BJ (cell line): ENCODE results near the gene LTBP4. TPM values are rescaled to one million over a fixed set of nuclear protein-coding genes. Genes with fewer than 3 reads are reported as not detected.

Experiments used
- CTCF ChIA-PET: fragments of 350-600 bp; formaldehyde crosslinking; extraction: SDS; loops from one replicate; lab custom pipeline; 2021; ENCODE audit warnings: antibody characterized with exemption, inconsistent platforms; lab: Yijun Ruan, JAX
- POLR2A ChIA-PET: fragments of 300-600 bp; sonication (Branson Sonifier 250); formaldehyde crosslinking; extraction: SDS; loops from one replicate; lab custom pipeline; 2021; ENCODE audit warnings: antibody characterized with exemption; lab: Charles Lee
- DNase-seq: peaks from one replicate; pipeline ENCODE4 v3.0.0-alpha.2; 2011; ENCODE audit warnings: low read depth
- H3K27me3 ChIP-seq: 2 replicates; pipeline ENCODE4 v1.6.0; 2011; ENCODE audit warnings: low read length; ENCODE audit not compliant: control insufficient read depth, insufficient read depth
- H3K36me3 ChIP-seq: 2 replicates; pipeline ENCODE4 v1.5.1; 2011; ENCODE audit warnings: low read length; ENCODE audit not compliant: control insufficient read depth, insufficient read depth
- H3K4me3 ChIP-seq: 2 replicates; pipeline ENCODE4 v1.5.1; 2011; ENCODE audit warnings: low read depth, mild to moderate bottlenecking, control low read depth, low read length
- CTCF ChIP-seq: IDR thresholded peaks from 2 replicates; pipeline ENCODE4 v1.5.1; 2011; ENCODE audit warnings: low read depth, mild to moderate bottlenecking, control low read depth, inconsistent platforms, low read length, moderate library complexity; ENCODE audit not compliant: insufficient read depth
- polyA plus RNA-seq: library from polyadenylated mRNA; depleted of rRNA; stranded (reverse); fragments of >200 nt; gene quantifications from 2 replicates; pipeline ENCODE4 v1.2.3, GENCODE V29; 2011

The LTBP4 gene
- polyA plus RNA-seq, 1 experiment, result 14.5 TPM

- POLR2A ChIA-PET, result no interaction called here
- no peaks in the 10 kb centered on the region for H3K36me3 ChIP-seq
- peak overlapping the region; percentile 35; the same call in 1 of the 2 replicates for H3K4me3 ChIP-seq
- 0 out of 2 replicates have a peak, but pooled peaks cover 2% of the 10 kb centered on the region for H3K27me3 ChIP-seq
- TF ChIP-seq CTCF, result no peak
- DNase-seq, result no peak
- CTCF ChIA-PET, result interaction anchor here (1.1 to 10.4 kb wide), 10 partner anchors 10 to 184 kb away, joined by 3 to 171 read pairs (median 4); partner anchors contain the start of gene BLVRB
These were observed 3.6 kb downstream of the LTBP4 start for GRCh38 chr19:40604647-40605215.

- POLR2A ChIA-PET, result no interaction called here
These were observed 4.2 kb downstream of the LTBP4 start for GRCh38 chr19:40605216-40605971.

GRCh38 chr19:40607311-40608239 is 6.4 kb downstream of the LTBP4 start:
- Histone ChIP-seq H3K36me3 (no peaks in the 10 kb centered on the region), H3K4me3 (no peak overlapping the region), H3K27me3 (no peaks in the 10 kb centered on the region)
- POLR2A ChIA-PET, result interaction anchor here (0.7 kb wide), 1 partner anchor 38 kb away, joined by 3 read pairs; no protein-coding TSS in a partner anchor
- no peak for TF ChIP-seq CTCF
- CTCF ChIA-PET, result interaction anchor here (0.6 to 10.4 kb wide), 3 partner anchors 13 to 45 kb away, joined by 3 to 171 read pairs (median 4); no protein-coding TSS in a partner anchor
- no peak for DNase-seq

More at GRCh38 chr19:40605216-40605971, 4.2 kb downstream of the LTBP4 start:
- Histone ChIP-seq H3K4me3 (peak overlapping the region; percentile 35), H3K36me3 (no peaks in the 10 kb centered on the region), H3K27me3 (0 out of 2 replicates have a peak, but pooled peaks cover 1% of the 10 kb centered on the region)
- no peak for DNase-seq
- TF ChIP-seq CTCF, result 0 out of 2 replicates have a peak, but pooled peaks have one; percentile 11
- CTCF ChIA-PET, result interaction anchor here (0.9 to 10.4 kb wide), 9 partner anchors 10 to 127 kb away, joined by 3 to 171 read pairs (median 4); no protein-coding TSS in a partner anchor

- no peak for DNase-seq
- Histone ChIP-seq H3K36me3 (no peaks in the 10 kb centered on the region), H3K27me3 (no peaks in the 10 kb centered on the region), H3K4me3 (no peak overlapping the region)
- CTCF ChIA-PET, result interaction anchor here (2.6 to 10.4 kb wide), 2 partner anchors 25 to 27 kb away, joined by 21 to 171 read pairs; no protein-coding TSS in a partner anchor
- POLR2A ChIA-PET, result interaction anchor here (0.7 kb wide), 1 partner anchor 38 kb away, joined by 3 read pairs; no protein-coding TSS in a partner anchor
- TF ChIP-seq CTCF, result no peak
These were observed 7.1 kb downstream of the LTBP4 start for GRCh38 chr19:40608240-40608621.
